Naive thymus-derived CD4-positive, alpha-beta T cell (primary cell): ENCODE measurements around the gene HAPSTR1. TPM values are rescaled to one million over a fixed set of nuclear protein-coding genes. Genes with fewer than 3 reads are reported as not detected.
A peak's percentile ranks its signal among the peaks of the same experiment; 100 is the strongest.
"Not testable (repeated sequence)": the region's sequence is repeated elsewhere in the genome, so short reads cannot be mapped to it uniquely, and the experiment has no call there.

Experiments used
- ATAC-seq: fragments of 150-1000 bp; cut with Tn5 transposase; 2 replicates; pipeline ENCODE4 v1.10.0; 2021; ENCODE audit warnings: mild to moderate bottlenecking, moderate library complexity
- CTCF ChIA-PET: fragments of 350-600 bp; sonication (Branson Sonifier 250); formaldehyde crosslinking; loops from one replicate; lab custom pipeline; 2021; ENCODE audit warnings: antibody characterized with exemption; lab: Charles Lee
- POLR2A ChIA-PET: fragments of 350-600 bp; sonication (Branson Sonifier 250); formaldehyde crosslinking; loops from one replicate; lab custom pipeline; 2021; ENCODE audit warnings: antibody characterized with exemption, inconsistent platforms; lab: Charles Lee
- DNase-seq, 9 donors: peaks; one replicate each; pipeline versions ENCODE4 v3.0.0 to v3.0.0-alpha.2; 2020 to 2022; ENCODE audit warnings: mixed read lengths in 1 of 9
- H3K27ac ChIP-seq: one replicate; pipeline ENCODE4 v1.7.0; 2013; ENCODE audit warnings: mild to moderate bottlenecking, low read depth, low read length, moderate library complexity
- H3K27me3 ChIP-seq, 2 donors: one replicate each; pipeline ENCODE4 v1.7.0; 2013; ENCODE audit warnings: low read length in 2 of 2, mild to moderate bottlenecking in 2 of 2, moderate library complexity in 2 of 2; ENCODE audit not compliant: control insufficient read depth in 2 of 2, insufficient read depth in 2 of 2
- H3K36me3 ChIP-seq, 3 experiments: 1 replicate in 2 of 3; 2 replicates in 1 of 3; pipeline ENCODE4 v1.7.0; 2013; ENCODE audit warnings: low read length in 3 of 3, mild to moderate bottlenecking in 3 of 3, moderate library complexity in 1 of 3; ENCODE audit not compliant: insufficient read depth in 3 of 3, control insufficient read depth in 2 of 3
- H3K4me1 ChIP-seq, 2 donors: one replicate each; pipeline ENCODE4 v1.7.0; 2013; ENCODE audit warnings: low read length in 2 of 2, mild to moderate bottlenecking in 2 of 2, moderate library complexity in 1 of 2; ENCODE audit not compliant: control insufficient read depth in 2 of 2, insufficient read depth in 2 of 2
- H3K4me3 ChIP-seq: 2 replicates; pipeline ENCODE4 v1.7.0; 2013; ENCODE audit warnings: mild to moderate bottlenecking, low read length
- H3K9me3 ChIP-seq, 3 experiments: 1 replicate in 2 of 3; 2 replicates in 1 of 3; pipeline ENCODE4 v1.7.0; 2013; ENCODE audit warnings: low read length in 3 of 3; ENCODE audit not compliant: control insufficient read depth in 2 of 3
- H3K27ac Mint-ChIP-seq, 9 donors: one replicate each; pipeline ENCODE4 v1.8.0; 2020 to 2022; ENCODE audit warnings: mixed read lengths in 9 of 9, mild to moderate bottlenecking in 8 of 9, moderate library complexity in 5 of 9, inconsistent platforms in 2 of 9
- H3K27me3 Mint-ChIP-seq, 5 donors: one replicate each; pipeline ENCODE4 v1.8.0; 2021 to 2022; ENCODE audit warnings: mixed read lengths in 5 of 5, mild to moderate bottlenecking in 1 of 5
- H3K36me3 Mint-ChIP-seq, 5 donors: one replicate each; pipeline ENCODE4 v1.8.0; 2020 to 2022; ENCODE audit warnings: mixed read lengths in 5 of 5, mild to moderate bottlenecking in 3 of 5, inconsistent platforms in 1 of 5
- H3K4me1 Mint-ChIP-seq, 7 donors: one replicate each; pipeline ENCODE4 v1.8.0; 2020 to 2022; ENCODE audit warnings: mixed read lengths in 7 of 7, mild to moderate bottlenecking in 3 of 7, inconsistent platforms in 1 of 7
- H3K4me3 Mint-ChIP-seq, 10 donors: one replicate each; pipeline ENCODE4 v1.8.0; 2020 to 2022; ENCODE audit warnings: mild to moderate bottlenecking in 10 of 10, mixed read lengths in 10 of 10, moderate library complexity in 6 of 10, inconsistent platforms in 2 of 10
- H3K9me3 Mint-ChIP-seq, 11 donors: one replicate each; pipeline ENCODE4 v1.8.0; 2020 to 2022; ENCODE audit warnings: mixed read lengths in 11 of 11, mild to moderate bottlenecking in 4 of 11, inconsistent platforms in 1 of 11, moderate library complexity in 1 of 11
- intact Hi-C, 2 donors: fragments of 100-400 bp; cut with micrococcal nuclease; formaldehyde crosslinking; loops; one replicate each; pipeline ENCODE4 v1.15.1; 2023
- polyA plus RNA-seq, 2 donors: library from polyadenylated mRNA; unstranded; fragments of 300-500 nt; fragmentation: Illumina TruSeq; gene quantifications; one replicate each; pipeline ENCODE4 v1.2.3, GENCODE V29; 2021
- total RNA-seq, 6 experiments: library from RNA in 5 of 6; stranded (reverse) in 5 of 6; gene quantifications; 1 replicate in 5 of 6; 2 replicates in 1 of 6; pipeline ENCODE4 v1.2.3 and lab custom pipeline; 2021 to 2026

Gene HAPSTR1
- total and polyA plus RNA-seq, 7 experiments from 2014 or later: 11.4 to 136 (median 83.6) TPM

DNA sequence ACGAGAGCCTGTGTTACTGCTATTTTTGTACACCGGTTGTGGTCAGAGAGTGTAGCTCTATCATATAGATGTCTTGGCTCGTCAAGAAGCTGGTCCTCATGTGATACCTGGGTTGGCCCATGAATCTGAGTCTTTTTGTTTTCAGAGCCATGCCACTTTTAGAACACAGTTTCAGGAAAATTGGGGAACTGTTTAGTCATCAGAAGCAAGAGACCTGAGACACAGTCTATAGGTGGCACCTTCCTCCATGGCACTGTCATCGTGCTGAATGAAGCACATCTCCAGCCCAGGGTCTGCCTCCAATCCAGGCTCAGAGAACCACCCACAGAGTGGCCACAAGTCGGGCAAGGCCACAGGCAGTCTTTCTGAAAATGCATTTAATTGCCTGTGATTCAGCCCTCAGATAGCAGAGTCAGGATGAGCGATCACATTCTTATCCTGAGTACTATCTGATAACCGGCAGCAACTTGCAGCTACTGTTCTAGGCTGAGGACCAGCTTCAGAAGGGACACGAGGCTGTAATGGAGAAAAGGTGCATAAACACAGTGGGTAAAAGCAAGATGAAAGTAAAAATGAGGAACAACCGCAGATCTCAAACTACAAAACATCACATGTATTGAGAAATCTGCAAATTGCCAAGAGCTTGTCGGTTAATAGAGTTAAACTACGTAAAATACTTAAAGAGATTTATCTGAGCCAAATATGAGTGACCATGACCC is 14.2 kb upstream of the HAPSTR1 start:
- intact Hi-C loops: loop anchor here in 1 of 2 donors (5.0 kb wide), 2 partner anchors 115 to 280 kb away; partner anchors contain the start of genes PMM2, TMEM186 and USP7
- peaks cover 0 to 3% of the 10 kb centered on the region in 2 donors for H3K4me1 ChIP-seq
- peak; percentile 55 for ATAC-seq
- no peak for DNase-seq
- H3K27me3 ChIP-seq: no peaks in the 10 kb centered on the region
- no peak overlapping the region for H3K4me3 ChIP-seq
- POLR2A ChIA-PET: interaction anchor here (1.8 to 5.2 kb wide), 2 partner anchors 11 to 13 kb away, joined by 5 to 54 read pairs; partner anchors contain the start of gene HAPSTR1
- Mint-ChIP-seq H3K27me3 (peaks cover 0 to 6% (median 5%) of the 10 kb centered on the region in 5 donors), H3K36me3 (peaks cover 0 to 24% (median 0%) of the 10 kb centered on the region in 5 donors), H3K4me1 (peaks cover 13 to 43% (median 23%) of the 10 kb centered on the region in 7 donors), H3K4me3 (peak overlapping the region in 2 of 10 donors; percentile 13 to 24), H3K9me3 (peaks cover 0 to 23% (median 9%) of the 10 kb centered on the region in 11 donors), H3K27ac (peak overlapping the region in 2 of 9 donors; percentile 20 to 53)
- no peaks in the 10 kb centered on the region for H3K36me3 ChIP-seq
- H3K27ac ChIP-seq: no peak overlapping the region
- H3K9me3 ChIP-seq: no peaks in the 10 kb centered on the region
- CTCF ChIA-PET: interaction anchor here (1.2 kb wide), 1 partner anchor 23 kb away, joined by 3 read pairs; no protein-coding TSS in a partner anchor

DNA sequence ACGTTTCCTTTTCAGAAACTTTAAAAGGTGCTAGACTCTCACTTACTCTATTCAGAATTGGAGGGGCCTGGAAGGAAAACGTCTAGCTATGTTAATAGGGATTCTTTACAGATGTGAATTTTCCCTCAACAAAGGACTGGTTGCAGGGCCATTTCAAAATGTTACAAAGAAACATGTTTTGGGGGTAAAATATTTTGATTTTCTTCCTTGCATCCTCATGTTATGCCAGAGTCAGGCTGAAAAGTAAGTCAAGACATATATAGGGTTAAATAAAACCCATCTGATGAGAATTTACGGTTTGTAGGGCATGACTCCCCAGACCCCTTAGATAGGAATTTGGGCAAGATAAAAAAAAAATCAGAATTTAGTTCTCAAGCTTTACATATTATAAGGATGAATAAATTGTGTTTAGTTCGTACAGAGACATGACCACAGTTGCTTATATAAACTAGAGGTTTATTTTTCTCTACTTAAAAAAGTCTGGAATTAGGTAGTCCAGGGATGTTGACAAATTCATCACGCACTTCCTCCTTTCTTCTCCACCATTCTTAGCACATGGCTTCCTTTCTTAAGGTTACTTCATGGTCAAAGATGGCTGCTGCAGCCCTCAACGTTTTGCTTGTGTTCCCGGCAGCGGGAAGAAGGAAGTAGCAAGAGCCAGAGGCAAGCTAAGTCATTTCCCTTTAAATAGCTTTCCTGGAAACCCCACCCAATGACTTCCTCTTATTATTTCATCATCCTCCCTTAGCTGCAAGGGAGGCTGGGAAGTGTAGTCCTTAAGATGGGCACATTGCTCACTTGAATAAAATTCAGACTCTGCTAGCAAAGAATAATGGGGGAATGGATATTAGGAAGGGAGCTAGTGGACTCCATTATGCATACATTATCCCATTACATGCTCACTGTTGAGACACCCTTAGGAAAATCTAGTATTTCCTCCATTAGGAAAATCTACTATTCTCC is 12.7 kb upstream of the HAPSTR1 start:
- H3K4me1 ChIP-seq, H3K27me3 Mint-ChIP-seq, H3K36me3 ChIP-seq, H3K4me3 ChIP-seq, H3K27ac ChIP-seq, H3K9me3 ChIP-seq, H3K27me3 ChIP-seq: not testable (repeated sequence)
- H3K27ac Mint-ChIP-seq: peak overlapping the region in 7 of 9 donors; percentile 59 to 87 (median 79)
- H3K4me3 Mint-ChIP-seq: peak overlapping the region in 4 of 10 donors; percentile 26 to 54 (median 46)
- peaks cover 9 to 33% (median 16%) of the 10 kb centered on the region in 7 donors for H3K4me1 Mint-ChIP-seq
- intact Hi-C loops: loop anchor here (1.0 to 5.0 kb wide), 3 partner anchors 13 to 281 kb away; partner anchors contain the start of genes HAPSTR1 (in 2 of the 2), PMM2 (in 1 of the 2), TMEM186 (in 1 of the 2) and USP7 (in 1 of the 2)
- ChIA-PET CTCF (interaction anchor here (0.6 kb wide), 1 partner anchor 172 kb away, joined by 3 read pairs; no protein-coding TSS in a partner anchor), POLR2A (interaction anchor here (0.6 to 5.2 kb wide), 4 partner anchors 12 to 117 kb away, joined by 3 to 54 read pairs (median 4); partner anchors contain the start of gene HAPSTR1)
- DNase-seq (peak in 7 of 9 donors; percentile 23 to 66 (median 55)), ATAC-seq (peak; percentile 86)
- H3K36me3 Mint-ChIP-seq: peaks cover 0 to 26% (median 0%) of the 10 kb centered on the region in 5 donors
- H3K9me3 Mint-ChIP-seq: peaks cover 0 to 23% (median 9%) of the 10 kb centered on the region in 11 donors

DNA sequence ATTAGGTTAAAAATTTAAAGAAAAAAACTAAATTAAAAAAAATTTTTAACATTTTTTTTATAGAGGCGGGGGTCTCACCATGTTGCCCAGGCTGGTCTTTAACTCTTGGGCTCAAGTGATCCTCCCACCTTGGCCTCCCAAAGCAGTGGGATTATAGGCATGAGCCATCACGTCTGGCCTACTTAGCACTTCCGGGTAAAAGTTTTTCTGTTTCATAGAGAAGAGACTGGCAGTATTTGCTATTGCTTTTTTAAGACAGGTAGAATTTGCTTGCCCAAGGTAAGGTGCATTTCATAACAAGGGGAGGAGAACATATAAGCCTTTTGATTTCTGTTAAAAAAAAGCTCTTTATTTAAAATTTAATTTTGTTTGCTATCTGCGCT is 12.0 kb upstream of the HAPSTR1 start:
- Histone ChIP-seq H3K4me3 (no peak overlapping the region), H3K4me1 (peaks cover 0 to 3% of the 10 kb centered on the region in 2 donors), H3K9me3 (no peaks in the 10 kb centered on the region), H3K27ac (no peak overlapping the region), H3K27me3 (no peaks in the 10 kb centered on the region), H3K36me3 (no peaks in the 10 kb centered on the region)
- Mint-ChIP-seq H3K4me1 (peaks cover 9 to 33% (median 16%) of the 10 kb centered on the region in 7 donors), H3K9me3 (peaks cover 0 to 23% (median 9%) of the 10 kb centered on the region in 11 donors), H3K4me3 (no peak overlapping the region), H3K27me3 (peaks cover 0 to 5% (median 4%) of the 10 kb centered on the region in 5 donors), H3K36me3 (peaks cover 0 to 26% (median 0%) of the 10 kb centered on the region in 5 donors), H3K27ac (peak overlapping the region in 3 of 9 donors; percentile 59 to 82 (median 79))
- CTCF ChIA-PET: no interaction called here
- intact Hi-C loops: loop anchor here (1.0 to 5.0 kb wide), 3 partner anchors 12 to 282 kb away; partner anchors contain the start of genes HAPSTR1 (in 2 of the 2), PMM2 (in 1 of the 2), TMEM186 (in 1 of the 2) and USP7 (in 1 of the 2)
- DNase-seq (no peak), ATAC-seq (no peak)
- POLR2A ChIA-PET: interaction anchor here (1.2 to 5.2 kb wide), 2 partner anchors 11 to 14 kb away, joined by 4 to 54 read pairs; partner anchors contain the start of gene HAPSTR1

DNA sequence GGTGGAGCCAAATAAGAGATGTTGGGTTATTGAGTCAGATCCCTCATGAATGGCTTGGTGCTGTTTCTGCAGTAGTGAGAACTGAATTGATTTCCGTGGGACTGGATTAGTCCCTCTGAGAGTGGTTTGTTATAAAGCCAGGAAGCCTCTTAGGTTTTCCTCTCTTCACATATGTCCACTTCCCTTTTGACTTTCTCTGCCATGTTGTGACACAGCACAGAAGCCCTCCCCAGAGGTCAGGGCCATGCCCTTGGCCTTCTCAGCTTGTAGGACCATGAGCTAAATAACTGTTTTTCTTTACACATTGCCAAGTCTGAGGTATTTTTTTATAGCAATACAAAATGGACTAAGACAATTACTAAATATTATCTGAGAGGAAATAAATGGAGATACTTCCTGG is 10.3 kb upstream of the HAPSTR1 start:
- no peaks in the 10 kb centered on the region for H3K9me3 ChIP-seq
- H3K27me3 ChIP-seq: no peaks in the 10 kb centered on the region
- DNase-seq (no peak), ATAC-seq (no peak)
- ChIA-PET POLR2A (interaction anchor here (5.2 kb wide), 1 partner anchor 9 kb away, joined by 54 read pairs; the partner anchor contains the start of gene HAPSTR1), CTCF (no interaction called here)
- H3K4me1 Mint-ChIP-seq: peaks cover 9 to 33% (median 16%) of the 10 kb centered on the region in 7 donors
- H3K4me3 ChIP-seq: no peak overlapping the region
- H3K4me3 Mint-ChIP-seq: no peak overlapping the region
- H3K27ac Mint-ChIP-seq: peak overlapping the region in 2 of 9 donors; percentile 18 to 70
- H3K36me3 Mint-ChIP-seq: peaks cover 0 to 26% (median 0%) of the 10 kb centered on the region in 5 donors
- H3K27me3 Mint-ChIP-seq: no peaks in the 10 kb centered on the region
- peaks cover 0 to 23% (median 9%) of the 10 kb centered on the region in 11 donors for H3K9me3 Mint-ChIP-seq
- no peaks in the 10 kb centered on the region for H3K36me3 ChIP-seq
- H3K27ac ChIP-seq: no peak overlapping the region
- intact Hi-C loops: no loop called here
- peaks cover 0 to 3% of the 10 kb centered on the region in 2 donors for H3K4me1 ChIP-seq

DNA sequence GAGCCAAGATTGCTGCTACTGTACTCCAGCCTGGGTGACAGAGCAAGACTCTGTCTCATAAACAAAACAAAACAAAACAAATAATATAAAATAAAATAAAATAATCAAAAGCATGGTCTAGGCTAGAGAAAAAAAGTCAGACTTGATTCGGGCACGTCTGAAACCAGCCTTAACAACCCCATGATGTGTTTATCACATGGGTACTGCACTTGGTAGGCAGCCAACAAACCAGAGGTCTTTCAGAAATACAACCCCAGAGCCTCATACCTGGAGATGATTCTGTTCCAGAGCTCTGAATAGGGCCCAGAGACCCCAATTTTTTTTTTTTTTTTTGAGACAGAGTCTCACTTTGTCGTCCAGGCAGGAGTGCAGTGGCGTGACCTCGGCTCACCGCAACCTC is 9.6 kb upstream of the HAPSTR1 start:
- ChIA-PET CTCF (no interaction called here), POLR2A (interaction anchor here (5.2 kb wide), 1 partner anchor 9 kb away, joined by 54 read pairs; the partner anchor contains the start of gene HAPSTR1)
- H3K4me3 ChIP-seq: no peak overlapping the region
- Mint-ChIP-seq H3K4me1 (peaks cover 9 to 30% (median 16%) of the 10 kb centered on the region in 7 donors), H3K36me3 (peaks cover 0 to 23% (median 0%) of the 10 kb centered on the region in 5 donors), H3K27me3 (no peaks in the 10 kb centered on the region), H3K27ac (no peak overlapping the region), H3K9me3 (peaks cover 0 to 23% (median 9%) of the 10 kb centered on the region in 11 donors), H3K4me3 (no peak overlapping the region)
- H3K4me1 ChIP-seq: peaks cover 0 to 3% of the 10 kb centered on the region in 2 donors
- H3K36me3 ChIP-seq: no peaks in the 10 kb centered on the region
- DNase-seq: no peak
- H3K9me3 ChIP-seq: no peaks in the 10 kb centered on the region
- H3K27me3 ChIP-seq: no peaks in the 10 kb centered on the region
- H3K27ac ChIP-seq: no peak overlapping the region
- no peak for ATAC-seq
- intact Hi-C loops: no loop called here
